ENCODE measurements around the gene HS1BP3.

GRCh38 chr2:20662308-20662937 lies 11.5 kb upstream of the HS1BP3 start:
- TF ChIP-seq CHD4 (IDR thresholded peaks at IDR 0.05; ENCODE audit: borderline replicate concordance, low read length) (no peak), ASH2L (IDR thresholded peaks at IDR 0.05; ENCODE audit: insufficient read length, low read depth, low read length) (no peak), ZNF510 (CRISPR knock-in tag; IDR thresholded peaks at IDR 0.05; ENCODE audit: low read depth) (no peak), CTCF (CRISPR knock-in tag; IDR thresholded peaks at IDR 0.05) (no peak), FOXM1 (CRISPR knock-in tag; IDR thresholded peaks at IDR 0.05) (no peak)

Data from HepG2 (cell line).